HepG2 (cell line): Measurements from ENCODE around the gene IGLON5. TPM values are rescaled to one million over a fixed set of nuclear protein-coding genes. Genes with fewer than 3 reads are reported as not detected.

Source experiments
- GLI4 ChIP-seq: sonication (generic); formaldehyde crosslinking; IDR thresholded peaks from 2 replicates; pipeline ENCODE4 v1.5.1; 2020; ENCODE audit warnings: missing genetic modification reagents, mild to moderate bottlenecking, moderate library complexity, borderline replicate concordance
- HMG20B ChIP-seq: conservative IDR thresholded peaks from 2 replicates; pipeline ENCODE4 v1.6.1; 2016; ENCODE audit warnings: missing genetic modification reagents, missing compliant biosample characterization
- KDM5B ChIP-seq: sonication (generic); formaldehyde crosslinking; IDR thresholded peaks from 2 replicates; pipeline ENCODE4 v1.4.0; 2020; ENCODE audit warnings: missing genetic modification reagents, mild to moderate bottlenecking, borderline replicate concordance
- MAX ChIP-seq: IDR thresholded peaks from 2 replicates; pipeline ENCODE4 v1.6.1; 2012; ENCODE audit warnings: inconsistent platforms
- MXD1 ChIP-seq: sonication (generic); formaldehyde crosslinking; IDR thresholded peaks from 2 replicates; pipeline ENCODE4 v1.4.0; 2020; ENCODE audit warnings: mild to moderate bottlenecking, missing genetic modification reagents
- NFRKB ChIP-seq: fragments of 450-650 bp; IDR thresholded peaks from 2 replicates; pipeline ENCODE4 v1.6.1; 2017
- RARA ChIP-seq: IDR thresholded peaks from 2 replicates; pipeline ENCODE4 v1.6.1; 2016; ENCODE audit warnings: missing genetic modification reagents, missing compliant biosample characterization
- SNRNP70 ChIP-seq: fragments of 200-400 bp; formaldehyde crosslinking; IDR thresholded peaks from 2 replicates; pipeline ENCODE4 v1.6.1; 2017; ENCODE audit warnings: mild to moderate bottlenecking, low read depth, low read length, moderate library complexity
- THAP11 ChIP-seq: IDR thresholded peaks from 2 replicates; pipeline ENCODE4 v1.6.1; 2016; ENCODE audit warnings: missing biosample characterization, missing genetic modification reagents
- ZNF235 ChIP-seq: sonication (generic); formaldehyde crosslinking; IDR thresholded peaks from 2 replicates; pipeline ENCODE4 v1.8.1; 2023; ENCODE audit warnings: mild to moderate bottlenecking, missing genetic modification reagents, borderline replicate concordance
- ZNF253 ChIP-seq: sonication (generic); formaldehyde crosslinking; IDR thresholded peaks from 2 replicates; pipeline ENCODE4 v1.8.0; 2022; ENCODE audit warnings: mild to moderate bottlenecking, missing genetic modification reagents, borderline replicate concordance
- ZNF33B ChIP-seq: sonication (generic); formaldehyde crosslinking; IDR thresholded peaks from 2 replicates; pipeline ENCODE4 v1.5.1; 2020; ENCODE audit warnings: mild to moderate bottlenecking, missing genetic modification reagents
- ZNF574 ChIP-seq: sonication (generic); formaldehyde crosslinking; IDR thresholded peaks from 2 replicates; pipeline ENCODE4 v1.4.0; 2020; ENCODE audit warnings: missing genetic modification reagents
- ZNF768 ChIP-seq: sonication (generic); formaldehyde crosslinking; IDR thresholded peaks from 2 replicates; pipeline ENCODE4 v1.4.0; 2020; ENCODE audit warnings: missing genetic modification reagents
- ZNF83 ChIP-seq: sonication (generic); formaldehyde crosslinking; IDR thresholded peaks from 2 replicates; pipeline ENCODE4 v1.4.0; 2020; ENCODE audit warnings: missing genetic modification reagents, mild to moderate bottlenecking, borderline replicate concordance
- polyA plus RNA-seq, 8 experiments: library from polyadenylated mRNA; depleted of rRNA in 3 of 8; stranded (reverse) in 7 of 8; unstranded in 1 of 8; fragments of >200 nt; fragmentation: Illumina TruSeq in 4 of 8; extraction: Trizol in 4 of 8; gene quantifications; 2 replicates each; pipeline versions ENCODE4 v1.2.1 to v1.2.3, GENCODE V29; 2011 to 2016; ENCODE audit warnings: low read depth in 4 of 8, missing spikeins in 1 of 8, mixed read lengths in 1 of 8; ENCODE audit not compliant: insufficient read depth in 1 of 8
- total RNA-seq, 5 experiments: library from RNA; depleted of rRNA; stranded (reverse); fragments of >200 nt; fragmentation: Illumina TruSeq; extraction: Trizol; gene quantifications; 2 replicates each; pipeline ENCODE4 v1.2.3, GENCODE V29; 2016; ENCODE audit warnings: low read depth in 1 of 5

IGLON5 gene
- total and polyA plus RNA-seq, 2 of the 13 experiments (the other 11 are each of a cell fraction or from before 2014, with no cell fraction given) = 0.04 to 5.7 TPM

DNA sequence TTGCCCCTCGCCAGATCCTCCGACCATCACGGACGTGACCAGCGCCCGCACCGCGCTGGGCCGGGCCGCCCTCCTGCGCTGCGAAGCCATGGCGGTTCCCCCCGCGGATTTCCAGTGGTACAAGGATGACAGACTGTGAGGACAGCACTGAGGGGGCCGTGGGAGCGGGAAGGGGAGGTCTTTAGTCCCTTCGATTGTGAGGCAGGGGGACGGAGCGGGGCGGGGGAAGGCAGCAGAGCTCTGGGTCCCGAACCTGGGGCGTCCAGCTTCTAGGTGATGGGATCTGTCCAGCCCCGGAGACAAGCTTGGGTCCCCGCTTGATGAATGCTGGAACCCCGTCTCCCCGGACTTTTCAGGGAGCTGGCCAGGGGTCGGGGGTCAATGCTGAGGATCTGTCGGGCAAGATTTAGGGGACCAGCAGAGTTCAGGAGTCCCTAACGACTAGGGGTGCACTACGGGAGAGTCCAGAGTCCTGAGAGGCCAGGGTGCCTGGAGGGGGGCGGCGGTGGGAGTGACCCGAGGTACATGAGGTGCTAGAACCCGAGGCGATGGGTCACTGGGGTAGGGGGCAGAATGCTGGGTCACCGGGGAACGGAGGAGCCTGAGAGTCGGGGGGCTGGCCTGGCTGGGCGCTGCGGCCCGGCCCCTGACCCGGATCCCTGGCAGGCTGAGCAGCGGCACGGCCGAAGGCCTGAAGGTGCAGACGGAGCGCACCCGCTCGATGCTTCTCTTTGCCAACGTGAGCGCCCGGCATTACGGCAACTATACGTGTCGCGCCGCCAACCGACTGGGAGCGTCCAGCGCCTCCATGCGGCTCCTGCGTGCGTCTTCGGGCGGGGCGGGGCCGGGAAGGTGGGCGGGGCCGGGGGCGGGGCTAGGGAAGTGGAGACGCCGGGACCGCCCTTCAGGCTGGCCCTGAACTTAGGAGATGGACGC lies 15.9 kb downstream of the IGLON5 start (continued):
- TF ChIP-seq ZNF574 (CRISPR knock-in tag) (peak; percentile 52; the same call in 1 of the 2 replicates), GLI4 (CRISPR knock-in tag) (no peak), ZNF768 (CRISPR knock-in tag) (no peak), ZNF253 (CRISPR knock-in tag) (no peak), NFRKB (no peak), MAX (peak; percentile 61), ZNF33B (CRISPR knock-in tag) (no peak), SNRNP70 (no peak), HMG20B (CRISPR knock-in tag) (no peak), ZNF235 (CRISPR knock-in tag) (0 out of 2 replicates have a peak, but pooled peaks have one; percentile 34), KDM5B (CRISPR knock-in tag) (0 out of 2 replicates have a peak, but pooled peaks have one; percentile 36), ZNF83 (CRISPR knock-in tag) (no peak), RARA (CRISPR knock-in tag) (0 out of 2 replicates have a peak, but pooled peaks have one; percentile 9), THAP11 (CRISPR knock-in tag) (0 out of 2 replicates have a peak, but pooled peaks have one; percentile 17), MXD1 (CRISPR knock-in tag) (peak; percentile 41)
